ENCODE measurements around the gene URM1. TPM values are rescaled to one million over a fixed set of nuclear protein-coding genes. Genes with fewer than 3 reads are reported as not detected.
"Not testable (repeated sequence)": the region's sequence is repeated elsewhere in the genome, so short reads cannot be mapped to it uniquely, and the experiment has no call there.

URM1 gene
- total RNA-seq, result 10 to 100 TPM; 41.4 to 83.5 TPM

DNA sequence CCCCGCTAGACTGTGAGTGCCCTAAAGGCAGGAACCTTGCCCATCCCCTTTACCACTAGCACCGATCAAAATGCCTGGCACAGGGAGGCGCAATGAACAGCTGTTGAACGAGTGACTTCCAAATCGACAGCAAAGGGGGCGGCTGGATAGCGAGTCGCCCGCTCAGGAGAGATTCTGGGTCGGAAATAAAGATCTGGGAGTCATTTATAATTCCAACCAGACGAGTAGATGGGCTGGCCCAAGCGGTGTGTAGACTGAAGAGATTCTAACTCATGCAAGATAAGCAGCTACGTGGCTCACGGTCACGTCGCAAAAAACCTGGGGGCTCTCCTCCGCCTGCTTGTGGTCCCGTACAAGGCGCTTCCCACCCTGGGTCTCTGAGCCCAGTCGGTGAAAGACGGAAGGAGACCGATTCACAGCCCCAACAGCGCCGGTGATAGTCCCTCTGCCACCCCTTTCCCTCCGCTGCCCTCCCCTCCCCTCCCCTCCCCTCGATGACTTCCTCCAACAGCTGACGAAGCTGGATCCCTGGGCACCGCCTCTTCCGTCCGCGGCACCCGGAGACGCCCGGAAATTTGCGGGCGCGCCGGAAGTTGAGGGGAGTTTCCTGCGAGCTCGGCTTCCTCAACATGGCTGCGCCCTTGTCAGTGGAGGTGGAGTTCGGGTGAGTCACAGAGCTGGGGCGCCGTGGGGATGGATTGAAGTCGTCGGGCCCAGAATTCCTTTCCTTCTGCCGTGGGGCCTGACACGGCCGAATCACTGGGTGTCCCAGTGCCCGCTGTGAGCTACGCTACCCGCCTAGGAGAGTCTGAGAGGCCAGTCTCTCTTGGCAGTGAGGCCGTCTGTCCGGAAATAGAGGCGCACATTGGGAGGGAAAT is at the start of gene URM1:
Gene URM1, plus strand, starts transcription at position 623 of the 878 bp plus-strand sequence. Its CDS starts 7 bp downstream, at position 630.
- Mint-ChIP-seq H3K36me3 (ENCODE audit: low read depth) (peaks cover 34% of the 10 kb centered on the region), H3K4me1 (peaks cover 22% of the 10 kb centered on the region), H3K9me3 (no peaks in the 10 kb centered on the region), H3K4me3 (peak within 1 kb of the TSS; percentile 98), H3K27me3 (no peaks in the 10 kb centered on the region), H3K27ac (peak within 1 kb of the TSS; percentile 97)
- peak; percentile 99 for ATAC-seq (replicated peaks)

DNA sequence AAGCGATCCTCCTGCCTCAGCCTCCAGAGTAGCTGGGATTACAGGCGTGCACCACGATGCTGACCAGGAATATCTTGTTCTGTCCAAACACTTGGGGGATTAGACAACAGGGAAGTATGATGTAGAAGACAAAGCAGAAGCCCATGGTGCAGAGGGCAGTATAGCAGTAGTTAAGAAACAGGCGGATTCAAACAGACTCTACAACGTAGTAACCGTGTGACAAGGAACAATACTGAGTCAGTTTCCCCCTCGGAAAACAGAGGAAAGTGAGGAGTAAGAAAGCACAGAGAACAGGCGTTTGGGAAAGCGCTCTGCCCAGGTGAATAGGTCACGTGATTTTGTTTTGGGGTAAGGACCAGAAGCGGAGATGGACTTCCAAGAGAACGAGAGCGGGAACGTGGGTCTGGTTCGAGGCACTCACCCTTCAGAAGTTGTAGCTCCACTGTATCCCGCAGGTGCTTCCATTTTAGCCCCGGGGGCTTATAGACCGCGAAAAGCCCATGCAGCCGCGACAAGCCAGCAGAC is 49.2 kb upstream of the URM1 start:
- Mint-ChIP-seq H3K27ac (peak overlapping the region; percentile 98), H3K4me1 (peaks cover 8% of the 10 kb centered on the region), H3K27me3 (no peaks in the 10 kb centered on the region), H3K9me3 (no peaks in the 10 kb centered on the region), H3K4me3 (peak overlapping the region; percentile 88), H3K36me3 (ENCODE audit: low read depth) (peaks cover 42% of the 10 kb centered on the region)
- peak; percentile 7 for ATAC-seq (replicated peaks)

DNA sequence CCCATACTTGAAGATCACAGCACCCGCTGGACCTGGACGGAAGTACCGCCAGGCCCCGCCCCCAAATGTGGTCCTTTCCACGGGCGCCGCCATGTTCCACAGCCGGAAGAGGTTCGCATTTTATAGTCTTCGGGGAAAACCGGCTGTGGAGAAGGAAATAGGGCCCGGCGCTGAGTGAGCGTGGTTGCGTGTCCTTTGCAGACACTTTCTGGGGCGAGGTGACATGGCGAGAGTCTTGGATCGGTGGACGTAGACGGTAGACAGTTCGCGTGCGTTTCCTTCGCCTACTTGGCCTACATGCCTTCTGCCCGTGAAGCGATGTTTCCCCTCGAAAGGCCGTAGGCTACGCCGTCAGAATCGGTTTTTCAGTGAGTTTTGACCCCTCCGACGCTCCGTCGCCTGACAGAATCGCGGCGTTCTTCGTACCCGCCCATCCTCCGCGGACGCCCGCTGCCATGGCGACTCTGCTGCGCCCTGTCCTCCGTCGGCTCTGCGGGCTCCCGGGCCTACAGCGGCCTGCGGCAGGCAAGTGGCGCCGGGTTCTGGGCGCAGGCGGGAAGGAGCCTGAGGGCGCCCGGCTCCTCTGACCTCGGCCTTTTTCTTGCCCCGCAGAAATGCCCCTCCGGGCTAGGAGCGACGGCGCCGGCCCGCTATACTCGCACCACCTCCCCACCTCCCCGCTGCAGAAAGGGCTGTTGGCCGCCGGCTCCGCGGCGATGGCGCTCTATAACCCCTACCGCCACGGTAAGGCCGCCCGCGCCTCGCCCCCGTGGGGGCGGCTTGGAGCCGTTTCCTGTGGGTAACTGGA is 48.6 kb upstream of the URM1 start, which contains the start of the genes COQ4 and TRUB2:
Gene COQ4, plus strand, starts transcription at position 436 of the 808 bp plus-strand sequence. Its CDS starts 20 bp downstream, at position 456.
Gene TRUB2, minus strand, starts transcription at position 44 of the 808 bp plus-strand sequence. Its CDS starts 39 bp downstream, at position 5.
- H3K27me3 Mint-ChIP-seq, result no peaks in the 10 kb centered on the region
- no peaks in the 10 kb centered on the region for H3K9me3 Mint-ChIP-seq
- ATAC-seq (replicated peaks), result peak; percentile 90
- H3K27ac Mint-ChIP-seq, result peak within 1 kb of the TSS; percentile 98
- peaks cover 37% of the 10 kb centered on the region for H3K36me3 Mint-ChIP-seq (ENCODE audit: low read depth)
- H3K4me1 Mint-ChIP-seq, result peaks cover 8% of the 10 kb centered on the region
- H3K4me3 Mint-ChIP-seq, result peak within 1 kb of the TSS; percentile 88

DNA sequence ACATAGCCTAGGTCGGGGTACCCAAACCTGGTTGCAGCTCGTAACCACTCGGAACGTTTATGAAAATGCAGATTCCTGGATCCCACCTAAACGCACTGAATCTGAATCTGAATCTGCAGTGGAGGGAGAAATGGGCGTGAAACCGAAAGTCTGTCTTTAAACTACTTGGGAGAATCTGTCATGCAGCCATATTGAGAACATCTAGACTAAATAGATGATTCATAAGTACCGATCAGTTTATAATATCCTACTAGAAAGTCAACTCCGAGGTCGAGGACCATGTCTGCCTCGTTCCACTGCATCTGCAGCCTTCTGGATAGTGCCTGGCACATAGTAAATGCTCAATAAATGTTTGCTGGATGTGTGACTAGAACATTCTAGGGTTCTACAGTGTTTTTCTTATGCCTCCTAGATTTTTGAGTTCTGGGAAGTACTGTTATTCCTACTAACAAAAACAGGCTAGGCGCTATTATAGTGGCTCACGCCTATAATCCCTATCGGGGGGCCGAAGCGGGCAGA is 47.9 kb upstream of the URM1 start:
- Mint-ChIP-seq H3K9me3 (no peaks in the 10 kb centered on the region), H3K27ac (peak overlapping the region; percentile 98), H3K4me3 (peak overlapping the region; percentile 88), H3K36me3 (ENCODE audit: low read depth) (peaks cover 39% of the 10 kb centered on the region), H3K4me1 (peaks cover 8% of the 10 kb centered on the region), H3K27me3 (no peaks in the 10 kb centered on the region)
- ATAC-seq (replicated peaks), result peak; percentile 38

DNA sequence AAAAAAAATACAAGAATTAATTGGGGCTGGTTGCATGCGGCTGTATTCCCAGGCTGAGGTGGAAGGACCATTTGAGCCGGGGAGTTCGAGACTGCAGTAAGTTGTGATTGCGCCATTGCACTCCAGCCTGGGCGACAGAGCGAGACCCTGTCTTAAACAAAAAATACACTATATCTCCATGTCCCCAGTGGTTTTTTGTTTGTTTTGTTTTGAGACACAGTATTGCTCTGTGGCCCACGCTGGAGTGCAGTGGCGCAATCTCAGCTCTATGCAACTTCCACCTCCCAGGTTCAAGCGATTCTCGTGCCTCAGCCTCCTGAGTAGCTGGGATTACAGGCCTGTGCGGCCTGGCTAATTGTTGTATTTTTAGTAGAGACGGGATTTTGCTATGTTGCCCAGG is 47.4 kb upstream of the URM1 start:
- ATAC-seq (replicated peaks), result no peak
- H3K9me3 Mint-ChIP-seq, result no peaks in the 10 kb centered on the region
- H3K27me3 Mint-ChIP-seq, result no peaks in the 10 kb centered on the region
- H3K36me3 Mint-ChIP-seq (ENCODE audit: low read depth), result peaks cover 39% of the 10 kb centered on the region
- H3K4me1 Mint-ChIP-seq, result peaks cover 8% of the 10 kb centered on the region
- peak overlapping the region; percentile 88 for H3K4me3 Mint-ChIP-seq
- peak overlapping the region; percentile 98 for H3K27ac Mint-ChIP-seq

DNA sequence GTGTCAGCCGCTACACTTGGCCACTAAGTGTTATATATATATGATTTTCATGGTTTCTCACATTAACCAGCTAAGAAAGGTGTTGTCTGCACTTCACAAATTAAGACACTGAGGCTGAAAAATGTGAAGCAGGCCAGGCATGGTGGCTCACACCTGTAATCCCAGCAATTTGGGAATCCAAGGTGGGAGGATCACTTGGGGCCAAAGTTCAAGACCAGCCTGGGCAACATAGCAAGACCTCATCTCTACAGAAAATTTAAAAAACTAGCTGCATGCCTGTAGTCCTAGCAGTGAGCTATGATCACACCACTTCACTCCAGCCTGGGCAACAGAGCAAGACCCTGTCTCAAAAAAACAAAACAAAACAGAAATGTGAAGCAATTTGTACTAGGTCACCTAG is 46.8 kb upstream of the URM1 start:
- Mint-ChIP-seq H3K4me1 (peaks cover 8% of the 10 kb centered on the region), H3K4me3 (peak overlapping the region; percentile 88), H3K27me3 (no peaks in the 10 kb centered on the region), H3K27ac (peak overlapping the region; percentile 33), H3K9me3 (no peaks in the 10 kb centered on the region), H3K36me3 (ENCODE audit: low read depth) (peaks cover 39% of the 10 kb centered on the region)
- no peak for ATAC-seq (replicated peaks)

DNA sequence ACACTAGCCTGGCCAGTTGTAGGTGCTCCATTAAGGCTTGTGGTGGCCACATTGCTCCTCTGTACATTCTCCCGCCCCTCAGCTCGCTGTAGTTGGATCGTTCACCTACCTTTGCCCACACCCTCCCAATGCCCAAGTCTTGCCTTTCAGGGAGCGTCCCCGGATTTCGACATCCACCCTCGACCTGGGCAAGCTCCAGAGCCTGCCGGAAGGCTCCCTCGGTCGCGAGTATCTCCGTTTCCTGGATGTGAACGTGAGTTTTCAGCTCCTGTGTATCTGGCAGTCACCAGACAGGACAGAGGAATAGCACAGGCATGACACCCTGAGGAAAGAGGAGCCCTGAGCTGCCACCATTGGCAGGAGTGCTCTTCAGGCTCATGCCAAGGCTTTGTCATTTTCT is 45.5 kb upstream of the URM1 start:
- H3K27ac Mint-ChIP-seq, result peak overlapping the region; percentile 28
- H3K27me3 Mint-ChIP-seq, result no peaks in the 10 kb centered on the region
- H3K9me3 Mint-ChIP-seq, result no peaks in the 10 kb centered on the region
- H3K36me3 Mint-ChIP-seq (ENCODE audit: low read depth), result peaks cover 32% of the 10 kb centered on the region
- no peak for ATAC-seq (replicated peaks)
- peaks cover 8% of the 10 kb centered on the region for H3K4me1 Mint-ChIP-seq
- no peak overlapping the region for H3K4me3 Mint-ChIP-seq

DNA sequence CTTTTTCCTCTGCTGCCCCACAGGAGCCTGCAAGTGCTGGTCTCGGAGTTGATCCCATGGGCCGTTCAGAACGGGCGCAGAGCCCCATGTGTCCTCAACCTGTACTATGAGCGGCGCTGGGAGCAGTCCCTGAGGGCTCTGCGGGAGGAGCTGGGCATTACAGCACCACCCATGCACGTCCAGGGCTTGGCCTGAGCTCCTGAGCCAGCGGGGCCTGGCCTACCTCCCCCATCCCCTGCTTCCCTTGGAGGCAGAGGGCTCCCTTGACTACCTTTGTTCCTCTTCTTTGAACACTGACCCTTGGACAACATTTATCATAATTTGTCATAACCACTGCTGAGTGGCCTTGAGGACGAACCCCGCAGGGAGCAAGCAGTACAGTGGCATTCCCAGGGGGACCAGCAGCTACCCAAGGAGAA is 37.7 kb upstream of the URM1 start:
- no peaks in the 10 kb centered on the region for H3K4me1 Mint-ChIP-seq
- ATAC-seq (replicated peaks), result no peak
- no peaks in the 10 kb centered on the region for H3K9me3 Mint-ChIP-seq
- H3K36me3 Mint-ChIP-seq (ENCODE audit: low read depth), result peaks cover 12% of the 10 kb centered on the region
- H3K4me3 Mint-ChIP-seq, result no peak overlapping the region
- no peak overlapping the region for H3K27ac Mint-ChIP-seq
- H3K27me3 Mint-ChIP-seq, result no peaks in the 10 kb centered on the region

DNA sequence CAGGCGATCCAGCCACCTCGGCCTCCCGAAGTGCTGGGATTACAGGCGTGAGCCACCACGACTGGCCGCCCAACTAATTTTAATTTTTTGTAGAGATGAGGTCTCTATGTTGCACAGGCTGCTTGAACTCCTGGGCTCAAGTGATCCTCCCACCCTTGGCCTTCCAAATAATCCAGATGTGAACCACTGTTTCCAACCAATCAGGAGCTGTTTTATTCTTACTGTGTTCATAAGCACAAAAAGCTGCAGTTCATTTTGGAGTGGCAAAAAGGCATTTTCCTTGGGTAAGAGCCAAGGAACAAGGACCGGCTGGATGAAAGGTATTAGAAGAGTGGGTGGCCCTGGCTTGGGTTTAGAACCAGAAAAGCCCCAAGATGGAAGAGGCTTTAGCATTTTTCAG is 36.0 kb upstream of the URM1 start:
- Mint-ChIP-seq H3K9me3 (no peaks in the 10 kb centered on the region), H3K4me3 (no peak overlapping the region), H3K36me3 (ENCODE audit: low read depth) (peaks cover 12% of the 10 kb centered on the region), H3K27ac (no peak overlapping the region), H3K27me3 (no peaks in the 10 kb centered on the region), H3K4me1 (no peaks in the 10 kb centered on the region)
- ATAC-seq (replicated peaks), result no peak

DNA sequence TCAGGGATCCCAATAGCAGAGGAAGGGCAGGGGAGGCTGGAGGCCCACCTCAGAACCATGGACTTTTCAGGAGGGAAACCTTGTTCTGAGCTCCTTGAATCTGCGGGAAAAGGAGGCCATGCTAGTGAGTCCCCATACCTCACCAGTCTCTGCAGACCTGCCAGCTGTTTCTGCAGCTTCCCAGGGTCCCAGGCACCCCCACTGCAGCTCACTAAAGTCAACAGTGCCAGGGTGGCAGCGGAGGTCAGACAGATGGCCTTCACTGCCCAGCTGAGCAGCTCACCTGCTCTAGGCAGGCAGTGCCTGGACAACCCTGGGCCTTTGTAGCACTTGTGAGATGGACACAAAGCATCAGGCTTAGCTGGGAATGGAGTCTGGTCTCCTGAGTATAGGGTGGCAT is 35.3 kb upstream of the URM1 start:
- Mint-ChIP-seq H3K27me3 (no peaks in the 10 kb centered on the region), H3K4me1 (no peaks in the 10 kb centered on the region), H3K27ac (no peak overlapping the region), H3K9me3 (no peaks in the 10 kb centered on the region), H3K4me3 (no peak overlapping the region), H3K36me3 (ENCODE audit: low read depth) (peaks cover 12% of the 10 kb centered on the region)
- ATAC-seq (replicated peaks), result no peak

DNA sequence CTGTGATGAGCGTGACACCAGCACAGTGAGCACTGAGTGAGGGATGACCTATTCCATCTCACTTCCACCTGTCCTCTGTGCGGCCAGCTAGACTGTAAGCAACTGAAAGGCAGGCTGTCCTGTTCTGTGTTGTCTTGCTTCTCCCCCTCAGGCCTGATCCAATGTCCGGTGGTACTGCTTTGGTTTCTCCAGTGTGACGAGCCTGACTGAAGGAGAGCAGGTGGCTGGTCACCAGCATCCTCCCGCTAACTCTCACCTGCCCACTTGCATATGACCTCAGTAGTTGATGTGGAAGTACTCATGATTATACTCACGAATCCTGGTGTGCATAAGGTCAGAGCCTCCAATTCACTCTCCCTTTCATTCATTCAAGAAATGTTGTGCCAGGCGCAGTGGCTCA is 33.2 kb upstream of the URM1 start:
- no peaks in the 10 kb centered on the region for H3K27me3 Mint-ChIP-seq
- peaks cover 11% of the 10 kb centered on the region for H3K36me3 Mint-ChIP-seq (ENCODE audit: low read depth)
- no peaks in the 10 kb centered on the region for H3K9me3 Mint-ChIP-seq
- H3K4me3 Mint-ChIP-seq, result no peak overlapping the region
- no peak overlapping the region for H3K27ac Mint-ChIP-seq
- H3K4me1 Mint-ChIP-seq, result peaks cover 6% of the 10 kb centered on the region
- no peak for ATAC-seq (replicated peaks)

DNA sequence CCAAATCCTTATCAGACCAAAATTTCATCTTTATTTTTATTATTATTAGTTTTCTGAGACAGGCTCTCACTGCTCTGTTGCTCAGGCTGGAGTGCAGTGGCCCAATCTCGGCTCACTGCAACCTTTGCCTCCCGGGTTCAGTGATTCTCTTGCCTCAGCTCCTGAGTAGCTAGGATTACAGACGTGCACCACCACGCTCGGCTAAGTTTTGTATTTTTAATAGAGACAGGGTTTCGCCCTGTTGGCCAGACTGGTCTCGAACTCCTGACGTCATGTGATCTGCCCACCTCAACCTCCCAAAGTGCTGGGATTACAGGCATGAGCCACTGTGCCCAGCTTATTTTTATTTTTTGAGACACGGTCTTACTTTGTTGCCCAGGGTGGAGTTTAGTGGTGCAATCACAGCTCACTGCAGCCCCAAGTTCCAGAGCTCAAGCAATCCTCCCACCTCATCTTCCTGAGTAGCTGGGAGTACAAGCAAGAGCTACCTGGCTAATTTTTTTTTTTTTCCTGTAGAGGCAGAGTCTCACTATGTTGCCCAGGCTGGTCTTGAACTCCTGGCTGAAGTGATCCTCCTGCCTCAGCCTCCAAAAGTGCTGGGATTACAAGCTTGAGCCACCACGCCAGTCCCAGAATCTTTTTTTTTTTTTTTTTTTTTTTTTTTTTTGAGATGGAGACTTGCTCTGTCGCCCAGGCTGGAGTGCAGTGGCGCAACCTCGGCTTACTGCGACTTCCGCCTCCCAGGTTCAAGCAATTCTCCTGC is 32.1 kb upstream of the URM1 start:
- not testable (repeated sequence) for ATAC-seq (replicated peaks); H3K27ac Mint-ChIP-seq; H3K27me3 Mint-ChIP-seq

DNA sequence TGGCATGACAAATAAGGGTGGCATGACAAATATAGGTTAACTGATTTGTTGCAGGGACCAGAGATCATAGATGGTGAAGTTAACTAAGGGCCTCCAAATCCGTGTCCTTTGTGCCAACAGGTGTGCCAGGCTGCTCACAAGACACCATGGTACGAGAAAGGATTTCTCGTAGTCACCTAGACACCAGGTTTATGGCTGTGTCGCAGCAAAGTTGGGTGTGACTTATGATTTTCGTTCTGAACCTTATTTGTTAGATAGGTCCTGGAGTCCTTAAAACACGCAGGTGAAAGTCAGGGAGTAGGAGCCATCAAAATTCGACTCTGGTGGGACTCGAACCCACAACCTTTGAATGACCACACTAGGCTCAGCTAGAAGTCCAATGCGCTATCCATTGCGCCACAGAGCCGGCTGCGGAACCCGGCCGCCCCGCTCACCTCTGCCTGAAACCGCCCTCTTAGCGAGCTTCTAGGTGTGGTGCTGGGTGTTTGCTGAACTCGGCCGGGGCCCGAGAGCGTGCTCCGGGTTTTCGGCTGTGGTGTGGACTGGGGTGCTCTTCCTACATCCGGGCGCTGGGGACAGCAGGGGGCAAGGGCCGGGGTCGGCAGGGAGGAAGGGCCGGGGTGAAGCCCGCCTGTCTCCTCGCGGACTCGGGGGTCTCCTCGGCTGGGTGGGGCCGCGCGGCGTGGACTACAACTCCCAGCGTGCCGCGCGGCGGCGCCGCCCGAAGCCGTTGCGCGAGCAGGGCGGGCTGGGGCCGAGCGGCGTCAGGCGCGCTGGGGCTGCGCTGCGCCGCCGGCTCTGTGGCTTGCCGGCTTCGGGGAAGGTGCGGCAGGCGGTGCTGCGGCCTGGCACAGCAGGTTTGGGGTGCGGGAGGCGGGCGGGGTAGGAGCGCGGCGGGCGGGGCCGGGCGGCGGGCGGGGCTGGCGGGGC is 31.1 kb upstream of the URM1 start, which contains the start of gene SLC27A4:
Gene SLC27A4, plus strand, starts transcription at position 767 of the 930 bp plus-strand sequence. CDS start 2,606 bp downstream, outside the sequence.
- H3K9me3 Mint-ChIP-seq, result no peaks in the 10 kb centered on the region
- peaks cover 6% of the 10 kb centered on the region for H3K4me1 Mint-ChIP-seq
- peak; percentile 95 for ATAC-seq (replicated peaks)
- peak within 1 kb of the TSS; percentile 87 for H3K4me3 Mint-ChIP-seq
- H3K27me3 Mint-ChIP-seq, result no peaks in the 10 kb centered on the region
- peak within 1 kb of the TSS; percentile 83 for H3K27ac Mint-ChIP-seq
- H3K36me3 Mint-ChIP-seq (ENCODE audit: low read depth), result peaks cover 19% of the 10 kb centered on the region

More for the DNA sequence above, 32.1 kb upstream of the URM1 start:
- peak overlapping the region; percentile 73 for H3K4me3 Mint-ChIP-seq
- not testable (repeated sequence) for H3K4me1 Mint-ChIP-seq, H3K9me3 Mint-ChIP-seq
- H3K36me3 Mint-ChIP-seq (ENCODE audit: low read depth), result peaks cover 13% of the 10 kb centered on the region

Data from activated T-helper 17 cell treated with anti-CD3 and anti-CD28 coated beads, Interleukin-2, amount 50 U/mL, for 72 hours (primary cell).